Stimulated activated CD4-positive, alpha-beta T cell treated with anti-CD3 and anti-CD28 coated beads, Interleukin-15, amount 100 ng/mL, for 24 hours (primary cell): ENCODE results near the gene AVPR1A.

Experiments used
- DNase-seq: peaks from one replicate; pipeline ENCODE4 v3.0.0-alpha.2; 2020

The AVPR1A gene

DNA sequence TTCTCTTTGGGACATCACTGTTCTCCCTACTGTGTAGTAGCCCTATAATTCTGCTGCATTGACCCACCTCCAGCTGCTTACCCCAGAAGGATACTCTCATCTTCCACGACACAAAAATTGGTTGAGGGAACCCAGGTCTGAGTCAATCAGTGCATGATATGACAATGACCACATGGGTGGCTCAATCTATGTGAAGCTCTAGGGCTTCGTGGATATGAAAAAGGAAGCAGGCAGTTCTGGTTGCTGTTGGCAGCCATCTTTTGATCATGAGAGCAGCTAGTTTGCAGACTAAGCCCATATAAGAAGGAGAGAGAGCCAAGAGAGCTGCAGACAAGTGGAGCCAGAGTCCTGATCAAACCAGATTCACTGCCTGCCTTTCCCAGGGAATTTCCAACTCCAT is 57.9 kb downstream of the AVPR1A start:
- DNase-seq = no peak
